H1 (cell line): ENCODE measurements around the gene BLTP3B. TPM values are rescaled to one million over a fixed set of nuclear protein-coding genes. Genes with fewer than 3 reads are reported as not detected.

ENCODE experiments used
- HDAC2 ChIP-seq, 2 experiments: fragments of 300-600 bp in 1 of 2; sonication (generic) in 1 of 2; IDR thresholded peaks; 2 replicates each; pipeline ENCODE4 v1.6.1; 2011 to 2012; ENCODE audit warnings: low read depth in 2 of 2, low read length in 2 of 2, mild to moderate bottlenecking in 2 of 2, moderate library complexity in 2 of 2, borderline replicate concordance in 1 of 2, inconsistent platforms in 1 of 2
- HDAC6 ChIP-seq: IDR thresholded peaks from one replicate; pipeline ENCODE4 v1.7.1; 2012; ENCODE audit warnings: low read depth, mild to moderate bottlenecking, inconsistent platforms, low read length, moderate library complexity
- POU5F1 ChIP-seq: IDR thresholded peaks from 2 replicates; pipeline ENCODE4 v1.6.1; 2011; ENCODE audit warnings: low read depth, mild to moderate bottlenecking, low read length, moderate library complexity
- polyA plus RNA-seq, 7 experiments: library from polyadenylated mRNA; depleted of rRNA in 3 of 7; stranded (reverse) in 5 of 7; unstranded in 2 of 7; fragments of >200 nt in 5 of 7; fragments of 200-250 nt in 2 of 7; gene quantifications; 1 replicate in 5 of 7; 2 replicates in 1 of 7; 4 replicates in 1 of 7; pipeline versions ENCODE4 v1.2.1 to v1.2.3, GENCODE V29; 2011 to 2013; ENCODE audit warnings: missing spikeins in 2 of 7, mixed read lengths in 2 of 7
- total RNA-seq: library from RNA; stranded (reverse); fragmentation: NEBNext Ultra II Directional; extraction: Animal tissue kit (Norgen Biotek cat#: 25700); gene quantifications from 2 replicates; pipeline ENCODE4 v1.2.1, GENCODE V29; 2021
- TF ChIP-seq, protein P1 (sequence below): fragments of 300-600 bp; sonication (generic); IDR thresholded peaks from 2 replicates; pipeline ENCODE4 v1.7.1; 2012; ENCODE audit warnings: low read length, moderate library complexity, mild to moderate bottlenecking, inconsistent platforms; ENCODE audit not compliant: insufficient replicate concordance

Gene BLTP3B
- total and polyA plus RNA-seq, 2 of the 8 experiments (the other 6 are each of a cell fraction or from before 2014, with no cell fraction given): 7.0 to 28.6 TPM

DNA sequence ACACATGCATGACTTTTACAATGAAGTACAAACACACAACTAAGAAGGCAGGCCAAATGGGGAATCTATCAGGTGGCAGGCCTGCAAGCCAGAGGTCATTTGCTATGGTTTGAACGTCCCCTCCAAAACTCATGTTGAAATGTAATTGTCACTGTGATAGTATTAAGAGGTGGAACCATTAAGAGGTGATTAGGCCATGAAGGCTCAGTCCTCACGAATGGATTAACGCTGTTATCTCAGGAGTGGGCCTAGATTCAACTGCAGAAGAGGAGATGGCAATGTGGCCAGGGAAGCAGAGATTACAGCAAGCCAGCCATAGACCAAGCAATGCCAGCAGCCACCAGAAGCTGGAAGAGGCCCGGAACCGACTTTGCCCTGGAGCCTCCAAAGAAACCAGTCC lies 44.4 kb upstream of the BLTP3B start (continued):
- TF ChIP-seq, protein P1, sequence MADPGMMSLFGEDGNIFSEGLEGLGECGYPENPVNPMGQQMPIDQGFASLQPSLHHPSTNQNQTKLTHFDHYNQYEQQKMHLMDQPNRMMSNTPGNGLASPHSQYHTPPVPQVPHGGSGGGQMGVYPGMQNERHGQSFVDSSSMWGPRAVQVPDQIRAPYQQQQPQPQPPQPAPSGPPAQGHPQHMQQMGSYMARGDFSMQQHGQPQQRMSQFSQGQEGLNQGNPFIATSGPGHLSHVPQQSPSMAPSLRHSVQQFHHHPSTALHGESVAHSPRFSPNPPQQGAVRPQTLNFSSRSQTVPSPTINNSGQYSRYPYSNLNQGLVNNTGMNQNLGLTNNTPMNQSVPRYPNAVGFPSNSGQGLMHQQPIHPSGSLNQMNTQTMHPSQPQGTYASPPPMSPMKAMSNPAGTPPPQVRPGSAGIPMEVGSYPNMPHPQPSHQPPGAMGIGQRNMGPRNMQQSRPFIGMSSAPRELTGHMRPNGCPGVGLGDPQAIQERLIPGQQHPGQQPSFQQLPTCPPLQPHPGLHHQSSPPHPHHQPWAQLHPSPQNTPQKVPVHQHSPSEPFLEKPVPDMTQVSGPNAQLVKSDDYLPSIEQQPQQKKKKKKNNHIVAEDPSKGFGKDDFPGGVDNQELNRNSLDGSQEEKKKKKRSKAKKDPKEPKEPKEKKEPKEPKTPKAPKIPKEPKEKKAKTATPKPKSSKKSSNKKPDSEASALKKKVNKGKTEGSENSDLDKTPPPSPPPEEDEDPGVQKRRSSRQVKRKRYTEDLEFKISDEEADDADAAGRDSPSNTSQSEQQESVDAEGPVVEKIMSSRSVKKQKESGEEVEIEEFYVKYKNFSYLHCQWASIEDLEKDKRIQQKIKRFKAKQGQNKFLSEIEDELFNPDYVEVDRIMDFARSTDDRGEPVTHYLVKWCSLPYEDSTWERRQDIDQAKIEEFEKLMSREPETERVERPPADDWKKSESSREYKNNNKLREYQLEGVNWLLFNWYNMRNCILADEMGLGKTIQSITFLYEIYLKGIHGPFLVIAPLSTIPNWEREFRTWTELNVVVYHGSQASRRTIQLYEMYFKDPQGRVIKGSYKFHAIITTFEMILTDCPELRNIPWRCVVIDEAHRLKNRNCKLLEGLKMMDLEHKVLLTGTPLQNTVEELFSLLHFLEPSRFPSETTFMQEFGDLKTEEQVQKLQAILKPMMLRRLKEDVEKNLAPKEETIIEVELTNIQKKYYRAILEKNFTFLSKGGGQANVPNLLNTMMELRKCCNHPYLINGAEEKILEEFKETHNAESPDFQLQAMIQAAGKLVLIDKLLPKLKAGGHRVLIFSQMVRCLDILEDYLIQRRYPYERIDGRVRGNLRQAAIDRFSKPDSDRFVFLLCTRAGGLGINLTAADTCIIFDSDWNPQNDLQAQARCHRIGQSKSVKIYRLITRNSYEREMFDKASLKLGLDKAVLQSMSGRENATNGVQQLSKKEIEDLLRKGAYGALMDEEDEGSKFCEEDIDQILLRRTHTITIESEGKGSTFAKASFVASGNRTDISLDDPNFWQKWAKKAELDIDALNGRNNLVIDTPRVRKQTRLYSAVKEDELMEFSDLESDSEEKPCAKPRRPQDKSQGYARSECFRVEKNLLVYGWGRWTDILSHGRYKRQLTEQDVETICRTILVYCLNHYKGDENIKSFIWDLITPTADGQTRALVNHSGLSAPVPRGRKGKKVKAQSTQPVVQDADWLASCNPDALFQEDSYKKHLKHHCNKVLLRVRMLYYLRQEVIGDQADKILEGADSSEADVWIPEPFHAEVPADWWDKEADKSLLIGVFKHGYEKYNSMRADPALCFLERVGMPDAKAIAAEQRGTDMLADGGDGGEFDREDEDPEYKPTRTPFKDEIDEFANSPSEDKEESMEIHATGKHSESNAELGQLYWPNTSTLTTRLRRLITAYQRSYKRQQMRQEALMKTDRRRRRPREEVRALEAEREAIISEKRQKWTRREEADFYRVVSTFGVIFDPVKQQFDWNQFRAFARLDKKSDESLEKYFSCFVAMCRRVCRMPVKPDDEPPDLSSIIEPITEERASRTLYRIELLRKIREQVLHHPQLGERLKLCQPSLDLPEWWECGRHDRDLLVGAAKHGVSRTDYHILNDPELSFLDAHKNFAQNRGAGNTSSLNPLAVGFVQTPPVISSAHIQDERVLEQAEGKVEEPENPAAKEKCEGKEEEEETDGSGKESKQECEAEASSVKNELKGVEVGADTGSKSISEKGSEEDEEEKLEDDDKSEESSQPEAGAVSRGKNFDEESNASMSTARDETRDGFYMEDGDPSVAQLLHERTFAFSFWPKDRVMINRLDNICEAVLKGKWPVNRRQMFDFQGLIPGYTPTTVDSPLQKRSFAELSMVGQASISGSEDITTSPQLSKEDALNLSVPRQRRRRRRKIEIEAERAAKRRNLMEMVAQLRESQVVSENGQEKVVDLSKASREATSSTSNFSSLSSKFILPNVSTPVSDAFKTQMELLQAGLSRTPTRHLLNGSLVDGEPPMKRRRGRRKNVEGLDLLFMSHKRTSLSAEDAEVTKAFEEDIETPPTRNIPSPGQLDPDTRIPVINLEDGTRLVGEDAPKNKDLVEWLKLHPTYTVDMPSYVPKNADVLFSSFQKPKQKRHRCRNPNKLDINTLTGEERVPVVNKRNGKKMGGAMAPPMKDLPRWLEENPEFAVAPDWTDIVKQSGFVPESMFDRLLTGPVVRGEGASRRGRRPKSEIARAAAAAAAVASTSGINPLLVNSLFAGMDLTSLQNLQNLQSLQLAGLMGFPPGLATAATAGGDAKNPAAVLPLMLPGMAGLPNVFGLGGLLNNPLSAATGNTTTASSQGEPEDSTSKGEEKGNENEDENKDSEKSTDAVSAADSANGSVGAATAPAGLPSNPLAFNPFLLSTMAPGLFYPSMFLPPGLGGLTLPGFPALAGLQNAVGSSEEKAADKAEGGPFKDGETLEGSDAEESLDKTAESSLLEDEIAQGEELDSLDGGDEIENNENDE: no peak
- TF ChIP-seq HDAC2 (IDR thresholded peaks at IDR 0.05; ENCODE audit: borderline replicate concordance in 1 of 2, low read depth in 2 of 2, low read length in 2 of 2) (no peak), HDAC6 (no peak), POU5F1 (no peak)
- TF ChIP-seq, all 59 proteins: peak for 0
